ENCODE measurements around the gene ATPAF1.

ATPAF1 gene

GRCh38 chr1:46594063-46594462 lies 74.1 kb downstream of the ATPAF1 start:
- no peak for DNase-seq

- DNase-seq = no peak
Observed at GRCh38 chr1:46592823-46593222, 75.3 kb downstream of the ATPAF1 start.

DNA sequence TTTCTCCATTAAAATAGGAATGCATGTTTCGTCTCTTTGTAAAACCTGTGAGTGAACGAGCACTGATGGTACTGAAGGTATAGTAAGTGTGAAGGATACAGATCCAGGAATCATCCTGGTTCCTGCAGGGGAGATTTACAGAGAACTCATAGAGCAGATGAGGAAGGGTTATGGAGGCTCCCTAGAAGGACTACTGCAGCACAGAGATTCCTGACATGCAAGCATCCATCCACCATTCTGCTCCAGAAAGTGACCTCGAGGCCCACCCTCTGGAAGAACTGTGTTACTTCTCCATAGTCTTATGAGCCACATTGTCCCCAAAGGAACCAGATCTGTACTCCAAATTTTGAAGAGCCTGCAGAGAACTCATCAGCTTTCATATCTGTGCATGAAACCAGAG lies 78.6 kb downstream of the ATPAF1 start:
- DNase-seq = no peak

- DNase-seq = peak in 15 of 51 donors; percentile 7 to 48 (median 22)
Observed at GRCh38 chr1:46587069-46587468, 81.1 kb downstream of the ATPAF1 start.

DNA sequence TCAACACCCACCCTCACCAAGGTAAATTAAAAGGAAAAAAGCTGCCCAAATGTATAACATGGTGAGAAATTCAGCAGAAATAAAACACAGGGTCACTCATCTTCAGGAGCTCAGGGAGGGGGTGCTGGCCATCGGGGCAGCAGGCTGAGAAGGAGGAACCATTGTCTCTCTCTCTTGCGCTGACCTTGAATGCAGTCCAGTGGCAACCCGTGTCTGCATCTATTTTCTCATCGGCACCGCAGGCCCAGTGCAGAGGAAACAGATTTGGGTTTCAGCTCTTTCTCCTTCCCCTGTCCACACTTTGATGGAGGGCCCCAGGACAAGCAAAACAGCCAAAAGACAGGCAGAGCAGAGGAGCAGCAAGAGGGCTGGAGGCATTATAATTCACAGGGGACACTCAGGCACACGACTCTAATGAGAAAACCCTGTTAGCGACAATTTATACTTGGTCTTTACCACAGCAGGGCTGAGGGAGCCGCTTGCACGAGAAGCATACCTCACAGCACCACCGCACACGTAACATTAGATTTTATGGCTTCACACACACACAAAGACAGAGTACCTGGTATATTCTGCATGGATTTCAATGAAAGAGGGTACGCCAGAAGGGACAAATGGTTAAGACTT lies 82.7 kb downstream of the ATPAF1 start:
- DNase-seq = peak in 4 of 51 donors; percentile 6 to 23 (median 11)

GRCh38 chr1:46583494-46583893 lies 84.7 kb downstream of the ATPAF1 start:
- DNase-seq = no peak

- no peak for DNase-seq
Observed at GRCh38 chr1:46582972-46583371, 85.2 kb downstream of the ATPAF1 start.
